Stimulated activated CD4-positive, alpha-beta T cell treated with anti-CD3 and anti-CD28 coated beads, Interleukin-4, amount 100 ng/mL, for 24 hours (primary cell): ENCODE measurements around the gene MAB21L3.

Experiments used
- DNase-seq: peaks from one replicate; pipeline ENCODE4 v3.0.0-alpha.2; 2020

The MAB21L3 gene

DNA sequence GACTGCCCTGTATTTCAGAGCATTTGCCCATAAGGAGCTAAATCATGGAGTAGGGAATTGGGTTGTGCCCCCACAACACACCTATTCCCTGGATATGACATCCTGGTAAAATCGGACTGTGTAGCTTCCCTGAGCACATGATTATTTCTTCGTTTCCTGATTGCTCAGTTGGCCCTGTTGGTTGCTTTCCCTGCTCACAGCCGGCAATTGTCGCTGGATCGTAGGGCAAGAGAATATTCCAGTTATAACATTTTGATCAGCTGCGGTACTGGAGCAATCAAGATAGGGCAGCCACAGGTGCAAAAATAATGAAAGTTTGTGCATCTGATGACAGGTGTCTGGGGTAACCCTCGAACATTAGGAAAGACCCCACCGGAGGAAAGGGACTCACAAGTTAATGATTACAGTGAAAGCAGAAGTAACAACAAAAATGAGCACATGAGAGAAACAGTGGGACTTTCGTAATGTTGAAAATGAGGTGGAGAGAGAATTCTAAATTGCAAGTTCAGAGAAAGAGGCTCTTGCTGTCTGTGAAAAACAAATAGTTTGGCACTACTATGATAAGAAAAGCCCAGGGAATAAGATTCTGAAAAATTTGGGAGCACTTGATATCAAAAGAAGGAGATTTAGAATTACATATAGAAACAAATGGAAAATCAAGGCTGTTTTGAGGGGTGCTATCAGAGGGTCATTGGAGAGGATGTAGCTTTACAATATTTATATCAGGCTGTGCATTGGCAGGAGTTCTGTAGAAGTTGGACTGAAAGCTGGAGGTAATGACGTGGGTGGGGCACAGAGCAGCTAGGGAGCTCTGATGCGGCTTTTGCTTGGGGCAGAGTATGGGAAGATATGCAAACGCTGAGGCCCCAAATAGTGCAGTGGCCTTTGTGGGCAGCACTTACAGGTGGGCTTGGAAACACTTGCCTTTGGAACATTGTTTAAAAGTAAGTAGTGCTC is at the start of gene MAB21L3:
MAB21L3 (plus strand) TSS at position 833 of the 957 bp plus-strand sequence. CDS start 1,217 bp downstream, outside the sequence.
- DNase-seq = no peak

GRCh38 chr1:116062201-116062600 is 49.0 kb upstream of the MAB21L3 start:
- no peak for DNase-seq

- DNase-seq = no peak
Observed at GRCh38 chr1:116064616-116065015, 46.6 kb upstream of the MAB21L3 start.

DNA sequence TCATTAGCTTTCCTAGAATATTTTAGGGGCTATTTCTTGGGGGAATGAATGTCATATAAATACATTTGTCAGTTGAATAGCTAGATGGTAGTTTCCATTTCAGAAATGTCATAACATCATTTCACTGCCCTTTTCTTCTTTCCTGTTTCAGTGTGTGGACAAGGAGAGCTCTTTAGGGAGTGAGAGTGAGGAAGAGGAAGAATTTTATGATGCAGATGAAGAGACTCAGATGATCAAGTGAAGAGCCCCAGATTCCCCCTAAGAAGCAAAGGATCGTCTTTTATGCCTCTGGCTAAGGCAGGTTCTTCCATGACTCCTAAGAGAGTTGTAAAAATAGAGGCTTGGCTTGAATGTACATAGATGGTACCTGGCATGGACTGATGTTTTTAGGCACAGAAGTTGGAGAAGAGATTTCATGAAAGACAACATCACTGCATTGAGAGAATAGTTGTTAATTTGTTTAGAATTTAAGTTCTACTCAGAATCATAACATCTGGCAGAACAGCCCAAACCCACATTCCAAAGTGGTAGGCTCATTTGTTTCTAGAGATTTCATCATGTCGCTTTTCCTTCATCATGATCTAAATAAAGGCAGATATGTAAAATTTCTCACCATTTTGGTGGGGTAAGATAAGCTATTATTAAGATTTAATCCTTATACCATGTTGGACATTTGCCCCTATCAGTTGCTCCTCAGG is 44.2 kb upstream of the MAB21L3 start:
- DNase-seq = no peak

DNA sequence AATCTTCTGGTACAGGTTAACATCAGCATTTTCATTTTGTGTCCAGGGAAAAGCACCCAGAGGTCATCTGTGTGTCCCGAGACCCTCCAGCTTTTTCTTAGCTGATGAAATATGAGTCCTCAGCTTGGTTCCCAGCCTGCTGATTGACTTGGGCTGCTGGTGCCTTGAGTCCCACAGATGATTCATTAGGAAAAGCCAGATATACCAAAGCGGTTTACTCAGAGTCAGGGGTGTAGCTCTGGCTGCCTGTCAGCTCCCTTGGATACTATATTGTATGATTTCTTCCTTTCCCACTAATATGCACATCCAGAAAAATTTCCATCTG is 43.7 kb upstream of the MAB21L3 start:
- no peak for DNase-seq

DNA sequence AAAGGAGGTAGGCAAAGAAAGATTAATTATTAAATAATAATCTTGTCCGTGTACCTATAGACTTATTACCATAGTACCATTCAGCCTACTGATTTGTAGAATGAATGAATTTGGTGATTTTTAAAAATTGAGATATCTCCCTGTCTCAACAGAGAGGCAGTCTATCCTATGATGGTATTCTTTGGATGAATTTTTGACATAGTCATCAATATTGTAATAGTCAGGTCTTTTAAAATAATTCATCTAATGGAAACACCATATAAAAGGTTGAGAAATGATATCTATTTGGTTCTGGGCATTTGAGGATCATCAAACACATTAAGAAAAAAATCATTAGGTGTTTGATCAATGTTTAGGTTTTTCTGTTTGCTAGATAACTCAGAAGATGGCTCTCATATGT is 35.6 kb upstream of the MAB21L3 start:
- DNase-seq = no peak

DNA sequence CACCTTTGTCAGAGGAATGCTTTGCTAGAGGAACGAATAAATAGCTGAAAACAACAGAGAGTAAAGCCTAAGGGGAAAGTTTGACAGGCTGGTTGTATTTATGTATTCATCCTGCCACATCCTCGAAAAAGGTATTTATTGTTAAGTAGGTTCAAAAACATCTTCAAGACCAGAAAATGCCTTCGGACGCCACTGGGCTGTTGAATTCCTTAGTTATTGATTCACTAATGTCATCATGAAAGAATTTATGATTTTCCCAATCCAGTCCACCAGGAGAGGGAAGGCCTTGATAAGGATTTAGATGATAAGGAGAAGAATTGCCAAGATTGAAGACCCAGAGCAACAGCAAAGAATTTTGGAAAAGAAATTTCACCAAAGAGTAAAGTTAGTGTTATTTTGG is 35.2 kb upstream of the MAB21L3 start:
- no peak for DNase-seq

- no peak for DNase-seq
Observed at GRCh38 chr1:116076831-116077230, 34.4 kb upstream of the MAB21L3 start.

- DNase-seq = no peak
Observed at GRCh38 chr1:116078699-116079223, 32.4 kb upstream of the MAB21L3 start.

GRCh38 chr1:116087628-116088027 is 23.6 kb upstream of the MAB21L3 start:
- no peak for DNase-seq

GRCh38 chr1:116089870-116090269 is 21.3 kb upstream of the MAB21L3 start:
- no peak for DNase-seq

DNA sequence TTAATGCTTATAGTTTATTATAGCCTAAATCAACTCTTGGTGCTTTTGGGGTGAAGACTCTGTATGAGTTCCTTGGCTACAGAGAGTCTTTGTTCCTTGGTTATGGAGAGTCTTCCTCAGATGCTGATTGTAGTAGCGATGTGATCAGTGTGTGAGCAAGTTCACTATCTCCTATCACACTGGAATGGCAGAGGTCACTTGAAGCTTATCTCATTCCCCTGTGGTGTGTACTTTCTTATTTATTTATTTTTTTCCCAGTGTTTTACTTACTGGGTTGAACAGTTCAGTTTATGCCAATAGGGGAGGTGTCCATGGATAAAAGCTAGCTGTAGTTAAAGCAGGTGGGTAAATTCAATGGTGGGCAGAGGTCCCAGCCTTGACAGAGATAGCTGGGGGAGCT is 20.1 kb upstream of the MAB21L3 start:
- DNase-seq = no peak

DNA sequence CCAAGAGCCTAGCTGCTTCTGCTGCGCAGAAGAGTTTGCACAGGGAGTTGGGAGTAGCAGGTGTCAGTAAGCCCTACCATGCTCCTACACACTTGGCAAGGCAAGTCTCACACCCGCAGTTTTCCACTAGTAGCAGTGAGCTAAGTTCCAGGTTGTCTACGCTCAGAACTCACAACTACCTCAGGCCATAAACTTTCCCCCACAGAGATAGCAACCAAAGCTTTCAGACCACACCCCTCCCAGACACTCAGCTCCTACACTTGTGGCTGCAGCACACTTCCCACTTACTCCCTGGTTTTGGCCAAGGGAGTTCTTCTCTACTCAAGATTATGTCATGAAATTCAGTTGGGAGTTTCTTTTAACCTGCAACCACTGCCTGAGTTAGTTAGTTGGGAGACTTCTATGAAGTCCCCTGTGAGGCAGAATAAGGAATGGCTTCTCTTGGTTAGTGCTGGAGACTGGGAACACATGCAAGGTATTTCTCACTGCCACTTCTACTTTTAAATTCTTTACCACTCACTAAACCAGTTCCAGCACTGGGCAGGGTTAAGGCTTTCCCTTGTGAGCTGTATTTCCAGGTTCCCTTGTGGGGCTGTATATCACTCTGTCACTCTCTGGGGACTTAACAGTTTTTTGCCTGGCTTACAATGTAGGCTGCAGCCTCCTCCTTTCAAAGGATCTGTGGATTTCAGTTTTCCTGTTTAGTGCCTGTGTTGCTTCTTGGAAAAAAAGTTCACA is 18.3 kb upstream of the MAB21L3 start:
- no peak for DNase-seq

DNA sequence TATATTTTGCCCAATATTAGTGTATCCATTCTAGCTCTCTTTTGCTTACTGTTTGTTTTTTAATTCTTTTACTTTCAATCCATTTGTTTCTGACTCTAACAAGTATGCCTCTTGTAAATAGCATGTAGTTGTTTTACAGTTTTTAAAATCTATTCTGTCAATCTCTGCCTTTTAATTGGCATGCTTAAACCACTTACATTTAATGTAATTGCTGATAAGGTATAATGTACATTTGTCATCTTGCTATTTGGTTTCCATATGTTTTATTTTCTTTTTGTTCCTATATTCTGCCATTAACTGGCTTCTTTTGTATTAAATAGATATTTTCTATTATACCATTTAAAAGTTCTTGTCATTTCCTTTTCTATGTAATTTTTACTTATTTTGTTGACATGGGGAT is 16.2 kb upstream of the MAB21L3 start:
- DNase-seq = no peak

GRCh38 chr1:116096013-116096618 is 15.1 kb upstream of the MAB21L3 start:
- DNase-seq = no peak

- DNase-seq = no peak
Observed at GRCh38 chr1:116097626-116098025, 13.6 kb upstream of the MAB21L3 start.

GRCh38 chr1:116099379-116099778 is 11.8 kb upstream of the MAB21L3 start:
- no peak for DNase-seq

DNA sequence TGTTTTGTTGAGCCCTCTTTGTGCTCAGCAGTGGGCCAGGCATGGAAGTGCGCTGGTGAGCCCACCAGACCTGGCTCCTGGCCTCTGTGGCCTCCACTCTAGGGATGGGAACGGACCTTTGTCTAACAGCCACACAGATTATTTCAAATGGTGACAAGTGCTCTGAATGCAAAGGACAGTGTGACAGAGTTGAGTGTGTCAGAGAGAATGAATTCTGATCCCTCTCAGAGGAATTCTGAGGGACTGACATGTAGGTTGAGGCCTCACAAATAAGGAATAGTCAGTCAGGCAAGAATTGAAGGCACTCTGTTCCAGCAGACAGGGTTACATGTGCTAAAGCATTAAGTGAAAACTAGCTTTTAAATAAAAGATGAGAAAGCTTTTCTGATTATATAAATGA is 11.3 kb upstream of the MAB21L3 start:
- DNase-seq = no peak

GRCh38 chr1:116104667-116105066 is 6.5 kb upstream of the MAB21L3 start:
- DNase-seq = no peak

DNA sequence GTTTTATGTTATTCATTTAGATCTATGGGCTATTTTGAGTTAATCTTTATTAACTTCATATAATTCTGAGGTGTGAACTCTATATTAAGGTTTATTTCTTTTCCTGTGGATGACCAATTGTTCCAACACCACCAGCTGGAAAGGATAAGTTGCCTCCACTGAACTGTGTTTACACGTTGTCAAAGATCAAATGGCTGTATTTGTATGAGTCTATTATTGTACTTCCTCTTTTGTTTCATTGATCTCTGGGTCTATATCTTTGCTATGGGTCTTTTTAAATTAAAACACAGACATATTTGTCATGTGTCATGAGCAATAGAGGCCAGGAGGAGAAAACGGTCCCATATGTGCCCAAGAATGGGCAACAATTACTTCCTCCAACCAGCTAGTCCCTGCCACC is 5.2 kb upstream of the MAB21L3 start:
- DNase-seq = no peak

- DNase-seq = no peak
Observed at GRCh38 chr1:116106646-116107045, 4.6 kb upstream of the MAB21L3 start.

DNA sequence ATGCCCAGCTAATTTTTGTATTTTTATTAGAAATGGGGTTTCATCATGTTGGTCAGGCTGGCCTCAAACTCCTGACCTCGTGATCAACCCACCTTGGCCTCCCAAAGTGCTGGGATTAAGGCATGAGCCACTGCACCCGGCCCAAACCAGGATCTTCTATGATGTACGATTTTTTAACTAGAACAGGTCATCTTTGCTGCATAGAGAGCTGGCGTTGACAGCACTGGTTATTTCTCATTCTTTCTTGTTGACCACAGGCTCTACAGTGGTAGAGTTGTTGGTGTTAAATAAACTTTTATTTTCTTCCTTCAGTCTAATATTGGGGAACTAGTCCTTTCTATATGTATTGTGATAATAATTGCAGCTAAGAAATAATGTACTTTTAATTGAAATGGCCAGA is 3.8 kb upstream of the MAB21L3 start:
- no peak for DNase-seq

DNA sequence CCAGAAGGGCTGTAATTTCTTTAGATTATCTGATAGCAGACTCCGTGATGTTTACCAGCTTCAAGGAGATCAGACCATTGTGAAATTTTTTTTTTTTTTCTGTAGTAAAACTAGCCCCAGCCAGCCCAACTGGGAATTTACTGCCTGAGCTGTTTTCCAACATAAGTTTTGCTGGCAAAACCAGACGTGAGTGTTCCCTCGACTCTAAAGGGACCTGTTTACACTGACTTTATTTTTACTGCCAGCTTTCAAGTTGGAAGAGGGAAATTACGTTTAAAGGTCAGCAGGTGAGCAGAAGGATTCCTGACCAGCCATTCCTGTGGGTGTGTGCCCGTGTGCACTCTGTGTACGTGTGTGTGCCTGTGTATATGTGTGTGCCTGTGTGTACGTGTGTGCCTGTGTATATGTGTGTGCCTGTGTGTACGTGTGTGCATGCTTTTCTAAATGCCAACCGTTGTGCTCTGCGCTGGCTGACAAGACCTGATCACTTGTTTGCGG is 374 bp downstream of the MAB21L3 start:
- DNase-seq = no peak
